GM12872 (cell line): ENCODE data around the gene SV2C.

Experiments used
- CTCF ChIP-seq: IDR thresholded peaks from 3 replicates; pipeline ENCODE4 v1.5.1; 2011; ENCODE audit warnings: low read depth, mild to moderate bottlenecking, low read length, moderate library complexity; ENCODE audit not compliant: insufficient read depth

SV2C gene

GRCh38 chr5:76364226-76364589 lies 281.0 kb downstream of the SV2C start:
- no peak for TF ChIP-seq CTCF

GRCh38 chr5:76365561-76365960 lies 282.4 kb downstream of the SV2C start:
- no peak for TF ChIP-seq CTCF

GRCh38 chr5:76366596-76366995 lies 283.4 kb downstream of the SV2C start:
- TF ChIP-seq CTCF, result no peak

GRCh38 chr5:76367623-76368371 lies 284.6 kb downstream of the SV2C start:
- TF ChIP-seq CTCF, result no peak

GRCh38 chr5:76368941-76369340 lies 285.8 kb downstream of the SV2C start:
- TF ChIP-seq CTCF, result no peak

GRCh38 chr5:76371960-76372322 lies 288.8 kb downstream of the SV2C start:
- TF ChIP-seq CTCF, result no peak

- TF ChIP-seq CTCF, result no peak
Observed at GRCh38 chr5:76372323-76373054, 289.3 kb downstream of the SV2C start.
